HG03175 (cell line): ENCODE measurements around the gene FAM53B.
A peak's percentile ranks its signal among the peaks of the same experiment; 100 is the strongest.

Source experiments
- ATAC-seq: cut with Tn5 transposase; IDR thresholded peaks from one replicate; pipeline ENCODE4 v1.9.1; 2021; ENCODE audit warnings: mild to moderate bottlenecking, moderate library complexity; ENCODE audit not compliant: unreplicated experiment

The FAM53B gene

GRCh38 chr10:124728830-124729661 is 15.1 kb downstream of the FAM53B start:
- no peak for ATAC-seq

GRCh38 chr10:124728071-124728829 is 15.9 kb downstream of the FAM53B start:
- no peak for ATAC-seq

GRCh38 chr10:124727361-124727960 is 16.7 kb downstream of the FAM53B start:
- no peak for ATAC-seq

DNA sequence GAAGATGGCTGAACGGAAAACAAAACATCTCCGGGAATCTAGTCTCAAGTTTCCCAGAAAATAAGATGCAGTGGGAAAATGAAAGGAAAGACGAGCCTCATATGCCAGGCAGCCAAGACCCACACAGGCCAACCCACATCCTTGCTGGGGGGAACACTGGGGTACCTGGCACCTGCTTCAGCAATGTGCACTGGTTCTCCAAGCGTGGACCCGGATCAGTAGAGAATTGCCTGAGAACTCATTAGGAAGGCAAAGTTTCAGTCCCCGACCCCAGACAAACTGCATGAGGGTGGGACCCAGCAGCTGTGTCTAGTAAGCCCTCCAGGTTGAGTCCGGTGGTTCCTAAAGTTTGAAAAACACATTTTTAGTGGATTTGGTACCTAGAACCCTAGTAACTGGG is 18.4 kb downstream of the FAM53B start:
- no peak for ATAC-seq

DNA sequence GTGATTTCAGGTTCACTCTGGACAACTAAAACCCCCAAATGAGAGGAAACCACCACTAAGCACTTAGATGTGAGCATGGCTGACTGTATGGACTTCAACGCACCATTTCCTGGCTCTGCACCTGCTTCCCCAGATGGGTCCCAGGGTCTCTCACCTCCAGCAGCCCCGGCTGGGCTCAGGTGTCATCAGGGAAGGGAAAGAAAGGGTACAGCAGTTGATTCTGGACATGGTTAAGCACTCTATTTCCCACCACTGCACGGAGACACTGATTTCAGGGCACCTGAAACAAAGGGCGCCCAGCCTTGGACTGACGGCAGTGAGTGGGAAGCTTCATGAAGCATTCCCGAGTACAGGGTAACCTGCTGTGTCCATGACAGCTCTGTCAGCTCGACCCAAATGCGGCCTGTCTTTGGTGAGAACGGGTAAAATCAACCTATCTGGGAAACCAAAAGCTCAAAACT is 19.0 kb downstream of the FAM53B start:
- ATAC-seq = no peak

- ATAC-seq = no peak
Measured at GRCh38 chr10:124724279-124725027, 19.7 kb downstream of the FAM53B start.

- no peak for ATAC-seq
Measured at GRCh38 chr10:124723826-124724225, 20.4 kb downstream of the FAM53B start.

- peak; percentile 68 for ATAC-seq
Measured at GRCh38 chr10:124722798-124723783, 21.1 kb downstream of the FAM53B start.

GRCh38 chr10:124721330-124722045 is 22.7 kb downstream of the FAM53B start:
- ATAC-seq = no peak

DNA sequence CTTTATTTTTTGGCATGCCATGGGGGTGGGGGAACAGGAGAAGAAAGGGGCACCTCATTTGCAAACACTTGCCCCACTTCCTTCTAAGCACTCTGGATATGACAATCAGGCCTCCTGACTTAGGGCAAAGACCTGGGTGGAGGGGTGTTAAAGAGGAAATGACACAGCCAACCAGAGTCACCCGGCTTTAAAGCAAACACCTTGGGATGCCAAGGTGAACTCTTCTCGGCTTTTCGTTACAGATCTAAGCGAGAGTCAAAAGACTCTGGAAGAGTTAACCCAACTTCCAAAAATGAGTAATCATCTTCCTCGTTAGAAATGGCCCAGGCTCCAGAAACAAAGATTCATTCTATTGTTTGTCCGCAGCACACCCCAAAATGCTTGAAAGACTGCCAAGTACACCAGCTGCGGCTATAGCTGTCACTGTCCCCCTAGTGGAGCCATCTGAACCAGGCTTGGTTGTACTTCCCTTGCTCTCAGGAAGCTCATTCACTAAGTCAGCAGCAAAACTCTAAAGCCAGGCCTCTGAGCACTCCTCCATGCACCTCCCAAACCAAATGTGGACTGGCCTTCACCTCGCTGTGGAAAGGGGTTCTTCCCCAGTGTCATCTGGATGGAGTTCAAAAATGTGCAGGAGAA is 24.8 kb downstream of the FAM53B start:
- peak; percentile 52 for ATAC-seq

DNA sequence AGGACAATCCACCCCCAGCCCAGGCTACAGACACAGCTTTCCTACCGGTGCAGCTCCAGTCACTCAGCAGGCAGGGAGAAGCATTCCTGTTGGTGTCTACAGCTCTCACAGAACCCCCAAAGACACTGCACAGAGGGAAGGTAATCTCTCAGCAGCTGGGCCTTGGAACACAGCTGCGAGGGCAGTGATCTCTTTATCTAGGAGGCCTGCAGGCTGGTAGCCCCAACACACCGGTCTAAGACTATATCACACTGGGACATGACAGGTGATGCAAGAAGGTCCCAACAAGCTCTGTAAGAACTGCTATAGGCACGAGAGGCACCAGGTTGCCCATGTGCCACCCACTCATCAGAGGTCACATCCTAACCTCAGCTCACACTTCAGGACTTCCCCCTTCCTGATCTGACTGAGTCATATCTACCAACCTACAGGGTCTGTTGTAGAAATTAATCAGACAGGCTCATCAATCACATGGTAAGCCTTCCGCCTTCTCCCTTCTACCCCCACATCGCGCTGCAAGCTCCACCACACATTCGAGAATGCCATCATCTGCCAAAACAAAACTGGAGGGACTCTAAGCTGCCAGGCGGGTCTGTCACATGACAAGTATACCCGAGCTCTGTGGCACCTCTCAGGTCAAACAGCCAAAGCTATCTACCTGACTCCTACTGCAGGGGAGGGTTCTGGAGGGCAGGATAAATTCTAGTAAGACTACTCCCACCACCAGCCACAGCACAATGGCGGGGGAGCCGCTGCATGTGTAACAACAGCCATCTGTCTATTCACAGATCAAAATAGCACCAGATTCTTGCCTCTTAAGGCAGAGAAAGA is 26.1 kb downstream of the FAM53B start:
- ATAC-seq = peak; percentile 62

GRCh38 chr10:124717041-124717757 is 27.0 kb downstream of the FAM53B start:
- ATAC-seq = no peak

- no peak for ATAC-seq
Measured at GRCh38 chr10:124716369-124716768, 27.8 kb downstream of the FAM53B start.

- no peak for ATAC-seq
Measured at GRCh38 chr10:124715439-124715838, 28.7 kb downstream of the FAM53B start.

DNA sequence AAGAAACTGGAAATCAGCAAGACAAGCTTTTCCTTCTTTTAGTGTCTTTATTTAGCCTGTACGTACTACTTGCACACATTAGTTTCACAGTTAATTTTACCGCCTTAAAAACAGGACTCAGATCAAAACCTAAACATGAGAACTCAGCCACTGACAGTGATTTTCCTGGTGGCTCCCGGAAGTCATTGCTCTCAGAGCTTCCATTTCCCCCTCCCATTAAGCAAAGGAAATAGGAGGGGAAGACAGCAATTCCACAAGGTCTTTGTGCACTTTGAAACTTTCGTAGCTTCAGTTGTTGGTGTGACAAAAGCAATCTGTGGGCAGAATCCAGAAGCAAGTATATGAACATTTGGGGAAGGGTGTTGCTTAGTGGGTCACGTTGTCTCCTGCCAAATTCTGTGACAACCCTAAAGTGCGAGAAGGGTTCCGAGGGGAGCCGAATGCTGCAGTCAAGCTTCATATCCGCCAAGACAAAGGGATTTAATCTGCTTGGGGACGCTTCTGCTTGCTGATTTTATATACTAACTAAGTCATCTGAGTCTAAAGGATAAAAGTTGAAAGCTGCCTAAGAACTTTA is 30.4 kb downstream of the FAM53B start:
- no peak for ATAC-seq

- ATAC-seq = no peak
Measured at GRCh38 chr10:124712704-124713407, 31.3 kb downstream of the FAM53B start.
